ENCODE results near the gene IGSF11.

IGSF11 gene

GRCh38 chr3:118960876-118961450 is 73.7 kb downstream of the IGSF11 start:
- no peaks in the 10 kb centered on the region for H3K36me3 ChIP-seq (ENCODE audit: insufficient read depth, low read length)
- H3K4me3 ChIP-seq (ENCODE audit: low read length) = no peak overlapping the region
- no peaks in the 10 kb centered on the region for H3K9me3 ChIP-seq (ENCODE audit: low read length)
- no peaks in the 10 kb centered on the region for H3K4me1 ChIP-seq (ENCODE audit: insufficient read depth, low read length)
- no peaks in the 10 kb centered on the region for H3K27me3 ChIP-seq (ENCODE audit: insufficient read depth, low read length)
- no peak overlapping the region for H2AFZ ChIP-seq (ENCODE audit: low read depth, low read length)

GRCh38 chr3:118955914-118956556 is 78.6 kb downstream of the IGSF11 start:
- Histone ChIP-seq H3K27me3 (ENCODE audit: insufficient read depth, low read length) (no peaks in the 10 kb centered on the region), H3K9me3 (ENCODE audit: low read length) (no peaks in the 10 kb centered on the region), H2AFZ (ENCODE audit: low read depth, low read length) (no peak overlapping the region), H3K4me3 (ENCODE audit: low read length) (no peak overlapping the region), H3K4me1 (ENCODE audit: insufficient read depth, low read length) (no peaks in the 10 kb centered on the region), H3K36me3 (ENCODE audit: insufficient read depth, low read length) (no peaks in the 10 kb centered on the region)

- Histone ChIP-seq H3K27me3 (ENCODE audit: insufficient read depth, low read length) (no peaks in the 10 kb centered on the region), H3K36me3 (ENCODE audit: insufficient read depth, low read length) (no peaks in the 10 kb centered on the region), H3K4me1 (ENCODE audit: insufficient read depth, low read length) (no peaks in the 10 kb centered on the region), H3K9me3 (ENCODE audit: low read length) (no peaks in the 10 kb centered on the region), H2AFZ (ENCODE audit: low read depth, low read length) (no peak overlapping the region), H3K4me3 (ENCODE audit: low read length) (no peak overlapping the region)
These were observed 83.6 kb downstream of the IGSF11 start for GRCh38 chr3:118951089-118951488.

- no peaks in the 10 kb centered on the region for H3K9me3 ChIP-seq (ENCODE audit: low read length)
- H3K4me3 ChIP-seq (ENCODE audit: low read length) = no peak overlapping the region
- H3K4me1 ChIP-seq (ENCODE audit: insufficient read depth, low read length) = no peaks in the 10 kb centered on the region
- H2AFZ ChIP-seq (ENCODE audit: low read depth, low read length) = no peak overlapping the region
- H3K36me3 ChIP-seq (ENCODE audit: insufficient read depth, low read length) = no peaks in the 10 kb centered on the region
- no peaks in the 10 kb centered on the region for H3K27me3 ChIP-seq (ENCODE audit: insufficient read depth, low read length)
These were observed 85.4 kb downstream of the IGSF11 start for GRCh38 chr3:118949113-118949760.

- no peaks in the 10 kb centered on the region for H3K36me3 ChIP-seq (ENCODE audit: insufficient read depth, low read length)
- no peak overlapping the region for H3K4me3 ChIP-seq (ENCODE audit: low read length)
These were observed 86.5 kb downstream of the IGSF11 start for GRCh38 chr3:118948146-118948545.

GRCh38 chr3:118946449-118946848 is 88.2 kb downstream of the IGSF11 start:
- Histone ChIP-seq H3K36me3 (ENCODE audit: insufficient read depth, low read length) (no peaks in the 10 kb centered on the region), H3K9me3 (ENCODE audit: low read length) (no peaks in the 10 kb centered on the region), H3K4me3 (ENCODE audit: low read length) (no peak overlapping the region), H3K27me3 (ENCODE audit: insufficient read depth, low read length) (no peaks in the 10 kb centered on the region), H3K4me1 (ENCODE audit: insufficient read depth, low read length) (no peaks in the 10 kb centered on the region), H2AFZ (ENCODE audit: low read depth, low read length) (no peak overlapping the region)

More at GRCh38 chr3:118948146-118948545, 86.5 kb downstream of the IGSF11 start:
- no peak overlapping the region for H2AFZ ChIP-seq (ENCODE audit: low read depth, low read length)
- no peaks in the 10 kb centered on the region for H3K9me3 ChIP-seq (ENCODE audit: low read length)
- no peaks in the 10 kb centered on the region for H3K27me3 ChIP-seq (ENCODE audit: insufficient read depth, low read length)
- H3K4me1 ChIP-seq (ENCODE audit: insufficient read depth, low read length) = no peaks in the 10 kb centered on the region

GRCh38 chr3:118945834-118946233 is 88.8 kb downstream of the IGSF11 start:
- no peak overlapping the region for H2AFZ ChIP-seq (ENCODE audit: low read depth, low read length)
- no peak overlapping the region for H3K4me3 ChIP-seq (ENCODE audit: low read length)
- no peaks in the 10 kb centered on the region for H3K4me1 ChIP-seq (ENCODE audit: insufficient read depth, low read length)
- H3K9me3 ChIP-seq (ENCODE audit: low read length) = no peaks in the 10 kb centered on the region
- H3K36me3 ChIP-seq (ENCODE audit: insufficient read depth, low read length) = no peaks in the 10 kb centered on the region
- no peaks in the 10 kb centered on the region for H3K27me3 ChIP-seq (ENCODE audit: insufficient read depth, low read length)

- Histone ChIP-seq H3K4me3 (ENCODE audit: low read length) (no peak overlapping the region), H3K4me1 (ENCODE audit: insufficient read depth, low read length) (no peaks in the 10 kb centered on the region), H3K9me3 (ENCODE audit: low read length) (no peaks in the 10 kb centered on the region), H3K27me3 (ENCODE audit: insufficient read depth, low read length) (no peaks in the 10 kb centered on the region), H3K36me3 (ENCODE audit: insufficient read depth, low read length) (no peaks in the 10 kb centered on the region), H2AFZ (ENCODE audit: low read depth, low read length) (no peak overlapping the region)
These were observed 91.0 kb downstream of the IGSF11 start for GRCh38 chr3:118943597-118943996.

- no peak overlapping the region for H3K4me3 ChIP-seq (ENCODE audit: low read length)
- no peaks in the 10 kb centered on the region for H3K9me3 ChIP-seq (ENCODE audit: low read length)
- H2AFZ ChIP-seq (ENCODE audit: low read depth, low read length) = no peak overlapping the region
- no peaks in the 10 kb centered on the region for H3K36me3 ChIP-seq (ENCODE audit: insufficient read depth, low read length)
- H3K27me3 ChIP-seq (ENCODE audit: insufficient read depth, low read length) = no peaks in the 10 kb centered on the region
- no peaks in the 10 kb centered on the region for H3K4me1 ChIP-seq (ENCODE audit: insufficient read depth, low read length)
These were observed 92.0 kb downstream of the IGSF11 start for GRCh38 chr3:118942671-118943070.

GRCh38 chr3:118942195-118942594 is 92.5 kb downstream of the IGSF11 start:
- no peaks in the 10 kb centered on the region for H3K9me3 ChIP-seq (ENCODE audit: low read length)
- no peaks in the 10 kb centered on the region for H3K4me1 ChIP-seq (ENCODE audit: insufficient read depth, low read length)
- no peaks in the 10 kb centered on the region for H3K27me3 ChIP-seq (ENCODE audit: insufficient read depth, low read length)
- no peak overlapping the region for H3K4me3 ChIP-seq (ENCODE audit: low read length)
- H3K36me3 ChIP-seq (ENCODE audit: insufficient read depth, low read length) = no peaks in the 10 kb centered on the region
- no peak overlapping the region for H2AFZ ChIP-seq (ENCODE audit: low read depth, low read length)

- H3K4me1 ChIP-seq (ENCODE audit: insufficient read depth, low read length) = no peaks in the 10 kb centered on the region
- no peaks in the 10 kb centered on the region for H3K9me3 ChIP-seq (ENCODE audit: low read length)
- H3K27me3 ChIP-seq (ENCODE audit: insufficient read depth, low read length) = no peaks in the 10 kb centered on the region
- H3K36me3 ChIP-seq (ENCODE audit: insufficient read depth, low read length) = no peaks in the 10 kb centered on the region
- H3K4me3 ChIP-seq (ENCODE audit: low read length) = no peak overlapping the region
- no peak overlapping the region for H2AFZ ChIP-seq (ENCODE audit: low read depth, low read length)
These were observed 93.4 kb downstream of the IGSF11 start for GRCh38 chr3:118941236-118941635.

- no peaks in the 10 kb centered on the region for H3K36me3 ChIP-seq (ENCODE audit: insufficient read depth, low read length)
- H3K27me3 ChIP-seq (ENCODE audit: insufficient read depth, low read length) = no peaks in the 10 kb centered on the region
These were observed 96.3 kb downstream of the IGSF11 start for GRCh38 chr3:118938183-118938961.

GRCh38 chr3:118936811-118937210 is 97.8 kb downstream of the IGSF11 start:
- no peak overlapping the region for H3K4me3 ChIP-seq (ENCODE audit: low read length)
- H3K27me3 ChIP-seq (ENCODE audit: insufficient read depth, low read length) = no peaks in the 10 kb centered on the region
- no peaks in the 10 kb centered on the region for H3K4me1 ChIP-seq (ENCODE audit: insufficient read depth, low read length)
- H3K36me3 ChIP-seq (ENCODE audit: insufficient read depth, low read length) = no peaks in the 10 kb centered on the region
- no peak overlapping the region for H2AFZ ChIP-seq (ENCODE audit: low read depth, low read length)
- H3K9me3 ChIP-seq (ENCODE audit: low read length) = no peaks in the 10 kb centered on the region

More at GRCh38 chr3:118938183-118938961, 96.3 kb downstream of the IGSF11 start:
- no peak overlapping the region for H3K4me3 ChIP-seq (ENCODE audit: low read length)
- H2AFZ ChIP-seq (ENCODE audit: low read depth, low read length) = no peak overlapping the region
- no peaks in the 10 kb centered on the region for H3K4me1 ChIP-seq (ENCODE audit: insufficient read depth, low read length)
- H3K9me3 ChIP-seq (ENCODE audit: low read length) = no peaks in the 10 kb centered on the region
